HG03520 (cell line): Measurements from ENCODE around the gene MYO5A.
"Not testable (repeated sequence)": the region's sequence is repeated elsewhere in the genome, so short reads cannot be mapped to it uniquely, and the experiment has no call there.

Experiments used
- ATAC-seq: cut with Tn5 transposase; IDR thresholded peaks from one replicate; pipeline ENCODE4 v1.9.1; 2021; ENCODE audit warnings: mild to moderate bottlenecking, moderate library complexity; ENCODE audit not compliant: unreplicated experiment

Gene MYO5A

DNA sequence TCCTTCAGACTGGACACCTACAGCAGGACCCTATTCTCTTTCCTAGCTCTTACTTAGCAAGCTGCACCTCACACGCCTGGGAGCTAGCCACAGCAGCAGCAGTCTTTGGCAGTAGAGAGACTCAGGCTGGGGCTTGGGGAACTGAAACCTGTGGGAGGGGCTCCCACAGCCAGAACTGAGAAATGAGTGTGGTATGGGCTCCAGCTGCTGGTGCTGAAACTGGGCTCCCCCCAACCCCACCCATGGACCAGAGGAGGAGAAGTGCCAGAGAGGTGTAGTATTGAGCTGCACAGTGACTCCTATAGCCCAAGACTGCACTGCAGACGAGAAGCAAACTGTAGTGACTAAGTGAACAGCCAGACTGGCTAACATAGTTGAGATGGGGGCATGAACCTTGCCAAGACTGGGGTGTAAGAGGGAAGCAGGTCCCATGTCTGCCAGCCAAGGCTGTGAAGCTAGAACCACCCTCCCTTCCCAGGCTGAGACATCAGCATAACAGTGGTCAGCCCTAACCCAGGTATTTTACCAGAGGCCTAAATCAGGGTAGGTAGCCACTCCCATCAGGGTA lies 62.5 kb downstream of the MYO5A start:
- peak; percentile 92 for ATAC-seq

GRCh38 chr15:52464478-52464877 lies 64.2 kb downstream of the MYO5A start:
- ATAC-seq = peak; percentile 37

GRCh38 chr15:52464040-52464439 lies 64.6 kb downstream of the MYO5A start:
- ATAC-seq = no peak

- ATAC-seq = no peak
These were observed 65.0 kb downstream of the MYO5A start for GRCh38 chr15:52463638-52464037.

DNA sequence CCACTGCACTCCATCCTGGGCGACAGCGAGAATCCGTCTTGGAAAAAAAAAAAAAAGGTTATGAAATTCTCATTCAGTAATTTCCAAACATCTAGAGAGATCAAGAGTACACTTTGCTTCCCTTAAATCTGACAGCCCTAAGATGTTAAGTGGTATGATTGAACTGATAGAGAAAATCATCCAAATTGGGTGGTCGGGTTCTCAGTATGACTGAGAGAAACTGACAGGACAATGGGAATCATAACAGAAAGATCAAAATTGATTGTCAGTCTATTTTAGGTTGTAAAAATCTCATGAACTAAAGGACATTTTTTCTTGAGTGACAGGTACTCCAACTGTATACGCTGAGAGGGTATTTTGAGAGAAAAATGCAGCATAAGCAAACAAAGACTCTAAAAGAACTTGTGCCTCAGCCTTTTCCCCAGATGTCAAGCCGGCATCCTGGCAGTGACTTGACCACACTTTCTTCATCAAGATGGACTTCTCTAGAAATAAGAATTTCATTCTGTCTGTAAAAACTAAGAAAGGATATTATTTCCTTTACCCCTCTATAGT lies 65.8 kb downstream of the MYO5A start:
- no peak for ATAC-seq

- not testable (repeated sequence) for ATAC-seq
These were observed 69.0 kb downstream of the MYO5A start for GRCh38 chr15:52459701-52460100.

DNA sequence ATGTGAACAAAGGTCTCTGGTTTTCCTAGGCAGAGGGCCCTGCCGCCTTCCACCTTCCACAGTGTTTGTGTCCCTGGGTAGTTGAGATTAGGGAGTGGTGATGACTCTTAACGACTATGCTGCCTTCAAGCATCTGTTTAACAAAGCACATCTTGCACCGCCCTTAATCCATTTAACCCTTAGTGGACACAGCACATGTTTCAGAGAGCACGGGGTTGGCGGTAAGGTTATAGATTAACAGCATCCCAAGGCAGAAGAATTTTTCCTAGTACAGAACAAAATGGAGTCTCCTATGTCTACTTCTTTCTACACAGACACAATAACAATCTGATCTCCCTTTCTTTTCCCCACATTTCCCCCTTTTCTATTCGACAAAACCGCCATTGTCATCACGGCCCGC lies 69.4 kb downstream of the MYO5A start:
- not testable (repeated sequence) for ATAC-seq

- ATAC-seq = no peak
These were observed 80.4 kb downstream of the MYO5A start for GRCh38 chr15:52448011-52448890.

- ATAC-seq = no peak
These were observed 82.7 kb downstream of the MYO5A start for GRCh38 chr15:52445954-52446353.

DNA sequence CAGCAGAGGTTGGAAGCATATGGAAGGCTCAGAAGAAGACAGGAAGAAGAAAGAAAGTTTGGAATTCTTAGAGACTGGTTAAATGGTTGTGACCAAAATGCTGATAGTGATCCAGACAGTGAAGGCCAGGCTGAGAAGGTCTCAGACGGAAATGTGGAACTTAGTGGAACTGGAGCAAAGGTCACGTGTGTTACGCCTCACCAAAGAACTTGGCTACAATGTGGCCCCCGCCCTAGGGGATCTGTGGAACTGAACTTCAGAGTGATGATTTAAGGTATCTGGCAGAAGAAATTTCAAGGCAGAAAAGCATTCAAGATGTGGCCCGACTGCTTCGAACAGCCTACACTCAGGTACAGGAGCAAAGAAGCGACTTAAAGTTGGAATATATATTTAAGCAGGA lies 83.1 kb downstream of the MYO5A start:
- no peak for ATAC-seq

GRCh38 chr15:52443205-52443604 lies 85.5 kb downstream of the MYO5A start:
- not testable (repeated sequence) for ATAC-seq

- ATAC-seq = no peak
These were observed 86.8 kb downstream of the MYO5A start for GRCh38 chr15:52441841-52442240.

GRCh38 chr15:52440946-52441345 lies 87.7 kb downstream of the MYO5A start:
- no peak for ATAC-seq

DNA sequence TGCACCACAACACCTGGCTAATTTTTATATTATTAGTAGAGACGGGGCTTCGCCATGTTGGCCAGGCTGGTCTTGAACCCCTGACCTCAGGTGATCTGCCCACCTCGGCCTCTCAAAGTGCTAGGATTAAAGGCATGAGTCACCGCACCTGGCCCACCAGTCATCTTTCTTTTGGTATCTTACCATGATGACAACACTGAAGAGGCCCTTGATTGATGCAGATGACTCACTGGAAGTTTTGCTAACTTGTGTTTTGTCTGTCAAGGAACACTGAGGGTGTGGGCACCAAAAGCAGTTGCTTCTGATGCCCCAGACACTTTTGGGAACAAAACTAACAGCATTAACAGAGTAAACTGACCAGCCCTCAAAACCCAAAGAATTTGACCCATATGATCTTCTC lies 88.3 kb downstream of the MYO5A start:
- ATAC-seq = no peak

- no peak for ATAC-seq
These were observed 89.2 kb downstream of the MYO5A start for GRCh38 chr15:52439470-52439869.

GRCh38 chr15:52439042-52439441 lies 89.6 kb downstream of the MYO5A start:
- ATAC-seq = not testable (repeated sequence)

DNA sequence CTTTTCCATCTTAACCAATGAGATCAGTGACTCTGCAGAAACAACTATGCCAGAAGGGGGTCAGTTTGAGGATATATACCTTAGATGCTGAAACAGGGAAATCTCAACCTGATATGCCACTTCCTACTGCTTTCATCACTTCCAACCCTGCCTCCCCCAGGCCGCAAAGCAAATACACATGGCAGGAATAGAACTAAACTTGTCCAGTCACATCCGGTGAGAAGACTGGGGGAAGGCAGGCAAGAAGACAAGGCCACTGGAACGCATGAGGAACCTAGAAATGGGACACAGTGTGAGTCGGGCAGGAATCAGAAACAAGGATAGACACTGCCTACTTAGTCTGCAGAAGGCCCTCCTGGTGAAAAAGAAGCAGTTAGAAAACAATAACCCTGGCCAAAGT lies 90.6 kb downstream of the MYO5A start:
- ATAC-seq = no peak

GRCh38 chr15:52437646-52438045 lies 91.0 kb downstream of the MYO5A start:
- no peak for ATAC-seq

GRCh38 chr15:52436981-52437380 lies 91.7 kb downstream of the MYO5A start:
- ATAC-seq = no peak

GRCh38 chr15:52434885-52435284 lies 93.8 kb downstream of the MYO5A start:
- ATAC-seq = no peak

DNA sequence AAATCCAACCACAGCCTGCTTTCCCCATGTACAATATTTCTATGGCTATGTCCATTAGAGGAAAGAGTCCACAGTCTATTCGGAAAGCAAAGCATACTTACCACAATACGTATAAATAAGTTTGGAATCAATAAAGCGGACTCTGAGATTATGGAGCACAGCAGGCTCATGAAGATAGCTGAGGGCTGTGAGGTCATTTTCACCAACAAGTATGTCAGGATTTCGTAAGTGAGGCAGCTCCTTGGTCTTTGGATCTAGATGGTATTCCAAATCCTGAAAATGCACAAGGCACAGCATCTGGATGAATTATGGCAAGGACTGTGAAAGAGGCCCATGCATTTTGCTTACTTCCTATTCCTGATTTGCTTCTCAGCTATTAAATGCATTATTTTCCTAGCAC lies 100.4 kb downstream of the MYO5A start:
- no peak for ATAC-seq

DNA sequence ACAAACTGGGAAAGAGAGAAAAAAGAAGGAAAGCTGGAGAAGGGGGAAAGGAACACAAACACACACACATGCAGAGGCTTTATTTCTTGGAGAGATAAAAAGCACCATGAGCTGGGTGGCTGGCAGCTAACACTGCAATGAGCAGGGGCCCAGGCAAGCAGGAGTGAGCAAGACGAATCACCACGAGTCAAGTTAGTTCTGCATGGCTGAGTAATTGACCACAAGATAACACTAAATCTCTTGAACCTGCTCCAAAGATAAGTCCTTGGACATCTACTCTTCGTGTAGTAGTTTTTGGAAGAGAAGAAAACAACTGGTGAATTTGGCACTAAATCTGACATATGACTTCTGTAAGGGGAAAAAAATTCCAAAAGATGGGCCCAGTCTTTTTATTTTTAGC lies 100.9 kb downstream of the MYO5A start:
- no peak for ATAC-seq
